Putamen (tissue), 1 donor: ENCODE data around the gene KIR3DL2.
"Not testable (repeated sequence)": the region's sequence is repeated elsewhere in the genome, so short reads cannot be mapped to it uniquely, and the experiment has no call there.

Experiments used
- DNase-seq: peaks from one replicate; pipeline ENCODE4 v3.0.0-alpha.2; 2016; ENCODE audit warnings: low spot score

KIR3DL2 gene

DNA sequence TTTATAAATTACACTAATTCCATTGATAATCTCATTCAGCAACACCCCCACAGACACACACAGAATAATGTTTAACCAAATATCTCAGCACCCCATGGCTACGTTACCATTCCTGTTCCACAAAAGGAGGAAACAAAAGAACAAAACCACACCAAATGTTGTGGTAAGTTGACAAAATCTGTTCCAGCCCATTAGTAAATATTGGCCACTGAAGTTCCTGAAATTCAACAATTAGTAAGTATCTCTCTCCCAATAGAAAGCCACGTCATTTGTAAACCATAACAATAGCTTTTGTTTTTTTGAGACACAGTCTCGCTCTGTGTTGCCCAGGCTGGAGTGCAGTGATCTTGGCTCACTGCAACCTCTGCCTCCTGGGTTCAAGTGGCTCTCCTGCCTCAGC, 21.5 kb downstream of the KIR3DL2 start:
- no peak for DNase-seq

- DNase-seq = no peak
Observed at GRCh38 chr19:54873990-54874389, 23.7 kb downstream of the KIR3DL2 start, which contains the start of gene FCAR. Gene FCAR, plus strand, starts transcription at chr19:54874235. Its CDS starts 55 bp downstream, at chr19:54874290.

GRCh38 chr19:54875506-54875905, 25.3 kb downstream of the KIR3DL2 start:
- peak; percentile 10 for DNase-seq

GRCh38 chr19:54877471-54877870, 27.2 kb downstream of the KIR3DL2 start:
- no peak for DNase-seq

GRCh38 chr19:54881884-54882283, 31.6 kb downstream of the KIR3DL2 start:
- no peak for DNase-seq

- no peak for DNase-seq
Observed at GRCh38 chr19:54882758-54883157, 32.5 kb downstream of the KIR3DL2 start.

- no peak for DNase-seq
Observed at GRCh38 chr19:54883228-54883627, 33.0 kb downstream of the KIR3DL2 start.

DNA sequence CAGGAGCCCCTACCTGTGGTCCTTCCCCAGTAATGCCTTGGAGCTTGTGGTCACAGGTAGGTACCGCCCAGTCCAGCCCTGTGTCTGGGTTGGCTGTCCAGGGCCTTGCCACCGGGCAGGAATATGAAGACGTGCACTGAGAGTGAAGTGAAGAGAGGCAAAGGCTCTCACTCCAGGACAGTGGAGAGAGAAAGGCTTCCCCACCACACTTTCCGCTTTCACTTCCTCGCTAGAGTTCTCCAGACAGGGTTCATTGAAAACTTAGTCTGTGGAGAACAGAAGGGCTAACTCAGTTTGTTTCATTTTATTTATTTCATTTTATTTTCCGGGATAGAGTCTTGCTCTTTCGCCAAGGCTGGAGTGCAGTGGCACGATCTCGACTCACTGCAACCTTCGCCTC, 38.0 kb downstream of the KIR3DL2 start:
- DNase-seq = no peak

DNA sequence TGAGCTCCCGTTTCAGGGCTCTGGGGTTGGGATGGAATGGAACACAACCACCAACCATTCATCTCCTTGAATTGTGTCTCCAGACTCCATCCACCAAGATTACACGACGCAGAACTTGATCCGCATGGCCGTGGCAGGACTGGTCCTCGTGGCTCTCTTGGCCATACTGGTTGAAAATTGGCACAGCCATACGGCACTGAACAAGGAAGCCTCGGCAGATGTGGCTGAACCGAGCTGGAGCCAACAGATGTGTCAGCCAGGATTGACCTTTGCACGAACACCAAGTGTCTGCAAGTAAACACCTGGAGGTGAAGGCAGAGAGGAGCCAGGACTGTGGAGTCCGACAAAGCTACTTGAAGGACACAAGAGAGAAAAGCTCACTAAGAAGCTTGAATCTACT, 39.3 kb downstream of the KIR3DL2 start:
- no peak for DNase-seq

DNA sequence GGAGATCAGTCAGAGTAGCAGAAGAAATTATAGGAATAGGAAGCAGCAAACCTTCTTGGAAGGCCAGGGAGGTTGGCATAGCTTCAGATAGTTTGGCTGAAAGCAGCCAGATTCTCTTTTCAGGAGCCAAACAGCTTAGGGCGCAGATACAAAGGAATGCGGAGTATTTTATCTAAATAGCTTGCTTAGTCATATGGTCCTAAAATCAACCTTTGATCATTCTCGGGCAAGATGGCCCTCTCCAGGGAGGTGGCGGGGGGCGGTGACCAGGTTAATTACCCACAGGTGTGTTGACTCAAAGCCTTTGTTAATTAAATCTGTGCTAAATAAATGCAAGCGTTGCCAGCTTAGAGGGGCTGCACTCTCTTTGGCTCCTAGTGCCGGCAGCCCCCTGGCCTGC, 43.2 kb downstream of the KIR3DL2 start:
- no peak for DNase-seq

GRCh38 chr19:54894106-54894505, 43.9 kb downstream of the KIR3DL2 start:
- not testable (repeated sequence) for DNase-seq

DNA sequence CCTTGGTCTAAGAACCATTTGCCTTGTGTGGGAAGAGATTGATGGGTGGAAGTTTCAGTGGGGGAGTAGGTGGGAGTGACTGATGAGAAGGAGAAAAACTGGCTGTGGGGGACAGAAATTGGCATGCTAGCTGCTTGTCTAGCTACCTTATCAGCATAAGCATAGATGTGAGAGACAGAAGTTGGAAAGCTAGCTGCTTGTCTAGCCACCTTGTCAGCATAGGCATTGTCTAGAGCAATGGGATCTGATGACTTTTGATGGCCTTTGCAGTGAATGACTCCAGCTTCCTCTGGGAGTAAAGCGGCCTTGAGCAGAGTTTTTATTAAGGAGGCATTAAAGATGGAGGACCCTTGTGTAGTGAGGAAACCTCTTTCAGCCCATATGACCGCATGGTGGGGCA, 45.8 kb downstream of the KIR3DL2 start:
- no peak for DNase-seq

GRCh38 chr19:54898685-54899084, 48.4 kb downstream of the KIR3DL2 start:
- not testable (repeated sequence) for DNase-seq

- not testable (repeated sequence) for DNase-seq
Observed at GRCh38 chr19:54899646-54900045, 49.4 kb downstream of the KIR3DL2 start.

DNA sequence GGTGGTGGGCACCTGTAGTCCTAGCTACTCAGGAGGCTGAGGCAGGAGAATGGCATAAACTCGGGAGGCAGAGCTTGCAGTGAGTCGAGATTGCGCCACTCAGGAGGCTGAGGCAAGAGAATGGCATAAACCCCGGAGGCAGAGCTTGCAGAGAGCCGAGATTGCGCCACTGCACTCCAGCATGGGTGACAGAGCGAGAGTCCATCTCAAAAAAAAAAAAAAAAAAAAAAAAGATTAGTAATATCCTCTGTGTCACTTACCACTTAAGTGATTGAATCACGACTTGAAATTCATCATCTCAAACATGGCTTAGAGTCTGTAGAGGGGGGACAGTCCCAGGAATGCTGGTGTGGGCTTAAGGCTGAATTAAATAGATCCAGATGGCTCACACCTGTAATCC, 50.9 kb downstream of the KIR3DL2 start:
- DNase-seq = not testable (repeated sequence)

DNA sequence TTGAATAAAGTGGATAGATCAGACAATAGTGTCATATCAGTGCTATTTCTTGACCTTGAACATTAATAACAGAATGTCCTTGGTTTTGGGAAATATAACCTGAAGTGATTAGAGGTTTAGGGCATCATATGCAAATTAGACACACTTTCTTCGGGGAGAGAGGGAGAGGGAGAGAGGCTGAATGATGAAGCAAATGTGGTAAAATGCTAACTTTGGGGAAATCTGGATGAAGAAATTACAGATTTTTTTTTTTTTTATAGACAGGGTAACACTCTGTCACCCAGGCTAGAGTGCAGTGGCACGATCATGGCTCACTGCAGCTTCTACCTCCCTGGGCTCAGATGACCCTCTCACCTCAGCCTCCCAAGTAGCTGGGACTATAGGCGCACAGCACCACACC, 51.8 kb downstream of the KIR3DL2 start:
- no peak for DNase-seq

DNA sequence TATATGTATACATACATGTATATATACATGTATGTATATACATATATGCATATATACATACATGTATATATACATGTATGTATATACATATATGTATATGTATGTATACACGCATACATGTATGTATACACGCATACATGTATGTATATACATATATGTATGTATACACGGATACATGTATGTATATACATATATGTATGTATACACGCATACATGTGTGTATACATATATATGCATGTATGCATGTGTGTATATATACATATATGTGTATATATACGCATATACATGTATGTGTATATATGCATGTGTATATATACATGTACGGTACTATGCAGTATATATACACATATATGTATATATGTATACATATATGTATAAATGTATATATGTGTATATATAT, 53.1 kb downstream of the KIR3DL2 start:
- no peak for DNase-seq

DNA sequence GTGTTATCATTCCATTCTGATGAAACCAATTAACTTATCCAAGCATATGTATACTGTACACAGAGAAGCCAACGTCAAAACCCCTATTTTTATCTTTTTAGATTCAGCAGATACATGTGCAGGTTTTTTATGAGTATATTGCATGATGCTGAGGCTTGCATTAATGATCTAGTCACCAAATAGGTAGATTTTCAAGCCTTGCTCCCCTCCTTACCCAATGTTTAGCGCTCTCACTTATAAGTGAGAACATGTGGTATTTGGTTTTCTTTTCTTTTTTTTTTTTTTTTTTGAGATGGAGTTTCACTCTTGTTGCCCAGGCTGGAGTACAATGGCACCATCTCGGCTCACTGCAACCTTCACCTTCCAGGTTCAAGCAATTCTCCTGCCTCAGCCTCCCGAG, 54.0 kb downstream of the KIR3DL2 start:
- DNase-seq = not testable (repeated sequence)

DNA sequence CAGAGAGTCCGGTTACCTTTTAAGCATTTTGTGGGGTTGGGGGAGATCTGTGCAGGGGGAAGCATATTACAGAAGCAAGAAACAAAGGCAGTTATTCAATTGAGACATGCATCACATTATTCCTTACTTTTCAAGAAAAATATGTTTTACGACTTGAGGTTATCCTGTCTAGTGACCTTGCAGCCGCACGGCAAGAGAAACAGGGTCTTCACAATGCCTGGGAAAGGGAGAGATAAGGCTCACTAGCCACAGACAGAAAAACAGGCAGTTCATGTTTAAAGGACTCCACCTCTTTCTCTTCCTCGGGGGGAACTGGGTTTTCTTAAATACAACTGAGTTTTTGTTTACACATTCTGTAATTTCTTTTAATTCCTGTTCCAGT, 55.2 kb downstream of the KIR3DL2 start:
- DNase-seq = no peak

GRCh38 chr19:54905803-54906511, 55.7 kb downstream of the KIR3DL2 start, which contains the start of gene NCR1:
Gene NCR1, plus strand, starts transcription at chr19:54906148. Its CDS starts 40 bp downstream, at chr19:54906188.
- no peak for DNase-seq

- no peak for DNase-seq
Observed at GRCh38 chr19:54906819-54907218, 56.6 kb downstream of the KIR3DL2 start.

GRCh38 chr19:54907899-54908298, 57.7 kb downstream of the KIR3DL2 start:
- not testable (repeated sequence) for DNase-seq
